Retinal pigment epithelial cell (primary cell): Measurements from ENCODE around the gene CREB1.
A peak's percentile ranks its signal among the peaks of the same experiment; 100 is the strongest.

Source experiments
- DNase-seq: peaks from one replicate; pipeline ENCODE4 v3.0.0-alpha.2; 2010; ENCODE audit warnings: low read depth
- H3K4me3 ChIP-seq: 2 replicates; pipeline ENCODE4 v1.5.1; 2011; ENCODE audit warnings: mild to moderate bottlenecking, low read length, control low read depth, moderate library complexity
- TF ChIP-seq, protein P1 (sequence below): conservative IDR thresholded peaks from 2 replicates; pipeline ENCODE4 v1.5.1; 2011; ENCODE audit warnings: low read depth, low read length, control low read depth, inconsistent platforms

CREB1 gene

DNA sequence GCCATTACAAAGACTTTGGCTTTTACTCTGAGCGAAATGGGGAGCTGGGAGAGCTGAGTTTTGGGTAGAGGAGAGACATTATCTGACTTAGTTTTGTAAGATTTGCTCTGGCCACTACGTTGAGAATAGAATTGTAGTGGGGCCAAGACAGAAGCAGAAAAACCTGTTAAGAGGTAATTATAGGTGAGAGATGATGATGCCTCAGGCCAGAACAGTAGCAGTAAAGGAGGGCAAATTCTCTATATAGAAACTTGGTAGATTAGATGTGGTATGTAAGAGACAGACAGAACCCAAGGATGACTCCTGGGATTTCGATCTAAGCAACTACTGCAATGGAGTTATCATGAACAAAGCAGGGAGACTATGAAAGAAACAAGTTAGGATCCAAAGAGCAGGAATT lies 17.4 kb upstream of the CREB1 start:
- TF ChIP-seq, protein P1, sequence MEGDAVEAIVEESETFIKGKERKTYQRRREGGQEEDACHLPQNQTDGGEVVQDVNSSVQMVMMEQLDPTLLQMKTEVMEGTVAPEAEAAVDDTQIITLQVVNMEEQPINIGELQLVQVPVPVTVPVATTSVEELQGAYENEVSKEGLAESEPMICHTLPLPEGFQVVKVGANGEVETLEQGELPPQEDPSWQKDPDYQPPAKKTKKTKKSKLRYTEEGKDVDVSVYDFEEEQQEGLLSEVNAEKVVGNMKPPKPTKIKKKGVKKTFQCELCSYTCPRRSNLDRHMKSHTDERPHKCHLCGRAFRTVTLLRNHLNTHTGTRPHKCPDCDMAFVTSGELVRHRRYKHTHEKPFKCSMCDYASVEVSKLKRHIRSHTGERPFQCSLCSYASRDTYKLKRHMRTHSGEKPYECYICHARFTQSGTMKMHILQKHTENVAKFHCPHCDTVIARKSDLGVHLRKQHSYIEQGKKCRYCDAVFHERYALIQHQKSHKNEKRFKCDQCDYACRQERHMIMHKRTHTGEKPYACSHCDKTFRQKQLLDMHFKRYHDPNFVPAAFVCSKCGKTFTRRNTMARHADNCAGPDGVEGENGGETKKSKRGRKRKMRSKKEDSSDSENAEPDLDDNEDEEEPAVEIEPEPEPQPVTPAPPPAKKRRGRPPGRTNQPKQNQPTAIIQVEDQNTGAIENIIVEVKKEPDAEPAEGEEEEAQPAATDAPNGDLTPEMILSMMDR: no peak
- H3K4me3 ChIP-seq: no peak overlapping the region
- no peak for DNase-seq

DNA sequence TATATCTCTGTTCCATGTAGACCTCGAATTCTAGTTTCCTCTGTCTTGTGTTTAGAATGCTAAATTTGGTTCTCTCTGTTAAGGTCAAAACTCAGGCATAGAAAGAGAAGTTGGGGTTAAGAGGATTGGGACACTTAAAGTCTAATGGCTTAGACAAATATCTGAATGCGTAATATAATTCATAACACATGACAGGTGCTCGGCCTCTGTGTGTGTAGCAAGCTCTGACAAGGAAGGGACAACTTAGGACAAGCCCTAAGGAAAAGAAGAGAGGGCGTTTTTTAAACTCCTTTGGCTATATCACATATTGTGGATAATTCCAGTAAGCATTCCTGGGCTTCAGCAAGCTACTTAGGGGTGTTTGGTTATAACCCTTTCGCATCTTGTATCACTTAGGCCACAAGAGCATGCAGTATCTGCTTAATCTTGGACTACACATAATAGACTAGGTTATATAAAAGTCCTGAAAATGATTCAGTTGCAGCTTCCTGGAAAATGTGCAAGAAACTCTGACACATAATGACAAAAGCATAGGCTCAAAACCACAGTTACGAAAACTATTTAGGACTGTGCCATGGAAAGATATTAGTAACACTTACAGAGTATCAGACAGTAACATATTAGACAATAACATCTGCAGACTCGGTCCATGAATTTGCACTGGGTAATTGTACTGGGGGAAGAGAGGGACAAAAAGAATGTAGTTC lies 16.1 kb upstream of the CREB1 start:
- DNase-seq: peak; percentile 39
- H3K4me3 ChIP-seq: no peak overlapping the region
- TF ChIP-seq, protein P1: no peak

GRCh38 chr2:207514451-207514850 lies 15.3 kb upstream of the CREB1 start:
- no peak overlapping the region for H3K4me3 ChIP-seq
- TF ChIP-seq, protein P1: no peak
- no peak for DNase-seq

DNA sequence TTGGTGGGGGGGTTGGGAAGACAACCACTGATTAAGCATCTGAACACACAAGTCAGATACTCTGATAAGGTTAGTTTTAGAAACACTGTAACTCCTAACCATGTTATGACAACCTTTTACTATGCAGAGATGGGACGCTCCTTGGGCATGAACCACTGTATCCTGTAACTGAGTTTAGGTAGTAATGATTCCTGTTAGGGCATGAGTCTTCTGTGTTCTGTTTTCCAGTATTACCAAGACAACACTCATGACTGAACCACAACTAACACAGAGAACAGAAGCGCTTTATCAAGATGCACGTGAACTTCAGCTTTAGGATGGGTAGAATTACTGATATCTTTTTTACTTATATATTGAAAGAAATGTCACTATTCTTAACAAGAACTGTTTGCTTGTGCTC lies 14.1 kb upstream of the CREB1 start:
- TF ChIP-seq, protein P1: no peak
- no peak overlapping the region for H3K4me3 ChIP-seq
- DNase-seq: no peak

DNA sequence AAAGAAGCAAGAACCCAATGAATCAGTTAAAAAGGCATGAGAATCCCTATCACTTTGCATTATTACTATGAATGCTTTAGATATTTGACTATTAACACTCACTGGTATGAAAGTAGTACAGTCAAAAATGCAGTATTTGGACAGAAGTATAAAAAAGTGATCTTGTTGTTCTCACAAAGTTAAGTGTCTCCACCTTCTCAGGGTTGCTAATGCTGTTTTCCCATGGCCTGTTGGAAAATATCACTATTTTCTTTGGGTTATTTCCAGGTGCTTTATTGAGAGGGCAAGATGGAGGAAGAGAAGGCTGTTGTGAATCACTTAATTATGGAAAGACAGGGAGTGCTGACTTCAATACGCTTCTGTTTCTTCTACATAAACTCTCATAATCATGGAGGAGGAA lies 13.6 kb upstream of the CREB1 start:
- DNase-seq: no peak
- TF ChIP-seq, protein P1: no peak
- no peak overlapping the region for H3K4me3 ChIP-seq

DNA sequence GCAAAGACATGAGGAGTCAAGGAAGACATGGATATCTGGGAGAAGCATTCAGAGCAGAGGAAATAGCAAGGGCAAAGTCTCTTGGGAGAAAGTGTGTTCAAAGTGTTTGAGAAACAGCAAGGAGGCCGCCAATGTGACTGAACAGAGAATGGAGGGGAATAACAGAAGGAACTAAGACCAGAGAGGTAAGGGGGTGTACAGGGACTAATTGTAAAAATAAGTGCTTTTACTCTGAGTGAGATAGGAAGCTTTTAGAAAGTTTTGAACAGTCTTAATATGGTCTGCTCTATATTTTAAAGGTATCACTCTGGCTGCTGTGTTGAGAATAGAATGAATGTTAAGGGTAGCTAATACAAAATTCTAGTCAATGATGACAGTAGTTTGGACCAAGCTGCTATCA lies 6.8 kb upstream of the CREB1 start:
- no peak for DNase-seq
- H3K4me3 ChIP-seq: no peak overlapping the region
- TF ChIP-seq, protein P1: no peak

DNA sequence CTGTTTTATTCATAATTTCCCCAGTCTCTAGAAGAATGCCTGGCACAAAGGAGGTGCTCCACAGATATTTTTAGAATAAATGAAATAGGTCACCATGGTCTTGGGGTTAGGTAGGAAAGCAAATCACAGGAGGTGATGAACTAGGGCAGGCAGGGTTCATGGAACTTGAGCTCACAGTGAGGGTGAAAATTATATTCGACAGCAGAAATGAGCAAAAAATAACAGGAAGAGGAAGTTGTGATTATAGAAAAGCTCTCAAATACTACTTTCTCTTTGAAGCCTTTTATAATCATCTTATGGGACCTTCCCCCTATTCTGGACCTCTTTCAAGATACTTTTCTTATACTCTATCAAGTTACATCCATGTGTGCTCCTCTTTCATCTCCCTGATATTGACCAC lies 4.5 kb upstream of the CREB1 start:
- H3K4me3 ChIP-seq: no peak overlapping the region
- TF ChIP-seq, protein P1: no peak
- DNase-seq: no peak
